Fibroblast of mammary gland (primary cell): ENCODE measurements around the gene LLCFC1.

Source experiments
- DNase-seq: peaks from one replicate; pipeline ENCODE4 v3.0.0-alpha.2; 2010; ENCODE audit warnings: low read depth
- H3K4me3 ChIP-seq: 2 replicates; pipeline ENCODE4 v1.5.1; 2011; ENCODE audit warnings: low read depth, mild to moderate bottlenecking, low read length, moderate library complexity; ENCODE audit not compliant: control insufficient read depth
- TF ChIP-seq, protein P1 (sequence below): conservative IDR thresholded peaks from 2 replicates; pipeline ENCODE4 v1.5.1; 2011; ENCODE audit warnings: low read depth, low read length, inconsistent platforms; ENCODE audit not compliant: control insufficient read depth, insufficient read depth

LLCFC1 gene

DNA sequence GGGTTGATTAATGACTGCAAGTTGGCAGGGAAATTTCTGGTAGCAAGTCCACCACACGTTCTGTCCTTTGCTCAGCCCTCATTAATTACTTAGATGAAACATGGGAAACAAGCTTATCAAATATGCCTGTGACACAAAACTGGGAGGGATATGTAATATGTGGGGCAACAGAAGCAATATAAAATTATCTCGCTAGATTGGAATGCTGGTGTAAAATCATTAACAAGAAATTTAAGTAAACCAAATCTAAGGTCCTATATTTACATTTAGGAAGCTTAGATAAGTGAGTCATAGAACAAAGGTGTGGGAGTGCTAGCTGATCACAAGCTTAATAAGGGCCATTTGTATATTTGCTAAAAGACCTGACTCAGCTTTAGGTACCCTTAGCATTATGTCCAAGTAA lies 29.3 kb upstream of the LLCFC1 start:
- TF ChIP-seq, protein P1, sequence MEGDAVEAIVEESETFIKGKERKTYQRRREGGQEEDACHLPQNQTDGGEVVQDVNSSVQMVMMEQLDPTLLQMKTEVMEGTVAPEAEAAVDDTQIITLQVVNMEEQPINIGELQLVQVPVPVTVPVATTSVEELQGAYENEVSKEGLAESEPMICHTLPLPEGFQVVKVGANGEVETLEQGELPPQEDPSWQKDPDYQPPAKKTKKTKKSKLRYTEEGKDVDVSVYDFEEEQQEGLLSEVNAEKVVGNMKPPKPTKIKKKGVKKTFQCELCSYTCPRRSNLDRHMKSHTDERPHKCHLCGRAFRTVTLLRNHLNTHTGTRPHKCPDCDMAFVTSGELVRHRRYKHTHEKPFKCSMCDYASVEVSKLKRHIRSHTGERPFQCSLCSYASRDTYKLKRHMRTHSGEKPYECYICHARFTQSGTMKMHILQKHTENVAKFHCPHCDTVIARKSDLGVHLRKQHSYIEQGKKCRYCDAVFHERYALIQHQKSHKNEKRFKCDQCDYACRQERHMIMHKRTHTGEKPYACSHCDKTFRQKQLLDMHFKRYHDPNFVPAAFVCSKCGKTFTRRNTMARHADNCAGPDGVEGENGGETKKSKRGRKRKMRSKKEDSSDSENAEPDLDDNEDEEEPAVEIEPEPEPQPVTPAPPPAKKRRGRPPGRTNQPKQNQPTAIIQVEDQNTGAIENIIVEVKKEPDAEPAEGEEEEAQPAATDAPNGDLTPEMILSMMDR = no peak
- no peak overlapping the region for H3K4me3 ChIP-seq
- no peak for DNase-seq

DNA sequence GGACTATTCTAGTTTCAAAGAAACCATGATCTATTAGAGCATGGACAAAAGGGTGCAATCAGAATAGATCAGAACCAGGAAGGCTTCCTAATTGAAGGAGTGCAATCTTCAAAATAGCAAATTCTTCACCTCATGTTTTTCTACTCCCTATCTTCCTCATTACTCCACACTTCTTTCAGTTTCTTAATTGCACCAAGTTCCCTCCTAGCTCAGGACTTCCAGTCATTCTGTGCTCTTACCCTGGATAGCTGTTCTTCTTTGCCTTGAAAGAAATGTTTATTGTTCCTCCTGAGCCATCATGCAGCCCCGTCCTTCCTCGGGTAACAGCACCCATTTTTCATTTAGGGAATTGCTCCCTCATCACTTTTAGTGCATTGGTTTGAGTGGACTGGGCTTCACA lies 28.8 kb upstream of the LLCFC1 start:
- DNase-seq = no peak
- TF ChIP-seq, protein P1 = no peak
- H3K4me3 ChIP-seq = no peak overlapping the region

DNA sequence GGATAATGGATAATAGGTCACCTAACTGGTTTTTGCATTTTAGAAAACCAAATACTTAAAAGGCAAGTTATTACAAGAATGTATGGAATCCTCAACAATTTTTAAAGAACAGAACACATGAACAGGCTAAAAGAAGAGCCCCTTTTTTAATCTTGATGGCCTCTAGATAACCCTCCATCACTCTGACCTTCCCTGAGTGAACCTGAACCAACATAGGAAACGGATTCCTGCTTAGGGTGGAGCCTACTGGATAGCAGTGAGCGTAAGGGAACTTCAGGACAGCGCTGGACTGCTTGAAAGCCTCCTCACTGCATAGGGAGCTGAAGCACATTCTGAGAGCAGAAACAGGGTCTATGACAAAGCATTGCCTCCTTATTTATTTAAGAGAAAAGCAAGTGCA lies 26.2 kb upstream of the LLCFC1 start:
- TF ChIP-seq, protein P1 = no peak
- no peak overlapping the region for H3K4me3 ChIP-seq
- DNase-seq = no peak

DNA sequence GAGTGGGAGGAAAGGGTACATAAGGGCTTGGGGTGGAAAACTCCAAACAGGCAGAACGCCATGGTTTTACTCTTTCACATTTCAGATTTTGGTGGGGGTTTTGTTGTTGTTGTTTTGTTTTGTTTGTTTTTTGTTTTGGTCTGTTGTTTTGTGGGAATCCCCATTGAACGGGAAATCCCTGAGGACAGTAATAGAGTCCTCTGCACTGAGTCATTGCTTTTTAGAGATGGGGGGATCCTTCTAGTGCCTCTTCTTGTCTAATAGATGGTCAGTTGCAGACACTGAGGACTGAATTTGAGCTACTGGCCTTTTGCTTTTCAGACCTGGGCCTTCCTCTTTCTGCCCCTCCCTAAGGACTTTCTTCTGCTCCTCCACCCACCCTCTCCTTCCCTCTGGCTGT lies 25.7 kb upstream of the LLCFC1 start:
- TF ChIP-seq, protein P1 = no peak
- no peak overlapping the region for H3K4me3 ChIP-seq
- no peak for DNase-seq

DNA sequence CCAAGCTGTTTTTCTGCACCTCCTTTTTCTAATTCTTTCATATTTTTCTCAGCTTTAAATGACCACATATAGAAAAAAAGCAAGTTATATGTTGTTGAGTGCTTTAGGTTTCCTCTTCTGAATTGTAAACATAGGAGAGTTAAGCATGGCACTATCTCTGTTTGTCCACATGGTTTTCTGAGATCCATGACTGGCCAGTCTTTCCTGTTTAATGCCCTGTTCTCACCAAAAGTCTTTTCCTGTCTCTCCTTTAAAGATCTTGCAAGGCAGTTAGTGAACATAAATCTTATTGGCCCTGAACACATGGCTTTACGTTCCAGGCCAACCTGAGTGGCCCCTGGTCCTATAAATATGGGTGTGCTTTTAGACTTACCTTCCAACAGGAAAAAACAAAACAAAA lies 25.2 kb upstream of the LLCFC1 start:
- TF ChIP-seq, protein P1 = no peak
- no peak overlapping the region for H3K4me3 ChIP-seq
- DNase-seq = no peak

DNA sequence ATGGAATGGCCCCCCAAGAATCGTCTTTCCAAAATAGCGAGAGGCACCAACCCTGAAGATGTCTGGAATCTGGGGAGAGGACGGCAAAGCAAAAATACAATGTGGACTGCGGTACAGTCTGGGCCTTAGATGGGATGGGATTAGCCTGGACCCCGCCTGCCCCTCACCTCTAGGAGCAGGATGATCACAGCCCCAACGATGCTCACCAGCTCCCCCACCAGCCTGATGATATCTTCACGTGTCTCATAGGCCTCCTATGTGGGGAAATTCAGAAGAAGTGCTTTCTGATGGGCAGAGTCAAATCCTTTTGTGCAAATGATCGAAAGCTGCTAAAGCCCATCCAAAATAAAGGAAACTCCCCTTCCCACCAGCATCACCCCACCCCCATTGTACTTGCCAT lies 24.0 kb upstream of the LLCFC1 start:
- no peak overlapping the region for H3K4me3 ChIP-seq
- DNase-seq = no peak
- TF ChIP-seq, protein P1 = no peak

DNA sequence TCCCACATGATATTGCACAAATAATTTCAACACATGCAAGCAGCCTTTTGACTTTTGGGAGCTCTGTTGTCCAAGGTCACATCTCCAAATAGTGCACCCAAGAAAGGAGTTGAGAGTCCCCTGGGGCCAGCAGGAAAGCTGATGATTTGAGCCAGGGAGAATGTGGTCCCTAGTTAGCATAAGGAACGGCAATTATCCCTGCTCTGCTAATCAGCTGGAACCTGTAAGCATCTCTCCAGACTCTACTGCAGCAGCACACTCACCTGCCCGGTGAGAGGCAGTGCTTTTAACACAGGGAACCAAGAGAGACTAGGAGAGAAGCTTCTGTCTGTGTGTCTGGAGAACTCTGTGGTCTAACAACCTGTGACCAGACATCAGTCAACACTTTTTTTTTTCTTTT lies 22.8 kb upstream of the LLCFC1 start:
- H3K4me3 ChIP-seq = no peak overlapping the region
- DNase-seq = no peak
- TF ChIP-seq, protein P1 = no peak
